KMS-11 (cell line): ENCODE results near the gene RERE.

ENCODE experiments used
- H2AFZ ChIP-seq: fragments of 200-600 bp; sonication (generic); 2 replicates; pipeline ENCODE4 v1.6.1; 2016; ENCODE audit warnings: antibody characterized with exemption, mixed run types, low read depth
- H3K27ac ChIP-seq: fragments of 200-600 bp; sonication (generic); 2 replicates; pipeline ENCODE4 v1.6.1; 2016; ENCODE audit warnings: mild to moderate bottlenecking, mixed run types
- H3K27me3 ChIP-seq: fragments of 200-600 bp; sonication (generic); 2 replicates; pipeline ENCODE4 v1.6.1; 2017; ENCODE audit warnings: mild to moderate bottlenecking, low read depth, mixed run types, moderate library complexity; ENCODE audit not compliant: insufficient read depth
- H3K36me3 ChIP-seq: fragments of 200-600 bp; sonication (generic); 2 replicates; pipeline ENCODE4 v1.6.1; 2017; ENCODE audit warnings: mild to moderate bottlenecking, mixed run types; ENCODE audit not compliant: insufficient read depth
- H3K4me1 ChIP-seq: fragments of 200-600 bp; sonication (generic); 2 replicates; pipeline ENCODE4 v1.6.1; 2016; ENCODE audit warnings: mild to moderate bottlenecking, low read depth, mixed run types; ENCODE audit not compliant: poor library complexity, severe bottlenecking
- H3K4me2 ChIP-seq: fragments of 200-600 bp; sonication (generic); 2 replicates; pipeline ENCODE4 v1.7.0; 2016; ENCODE audit warnings: mild to moderate bottlenecking, mixed run types
- H3K4me3 ChIP-seq: fragments of 200-600 bp; sonication (generic); IDR thresholded peaks from 2 replicates; pipeline ENCODE4 v1.6.1; 2017; ENCODE audit warnings: low read depth, low read length, mixed read lengths; ENCODE audit not compliant: insufficient read depth
- H3K79me2 ChIP-seq: fragments of 200-600 bp; sonication (generic); 2 replicates; pipeline ENCODE4 v1.6.1; 2016; ENCODE audit warnings: low read depth, mixed run types; ENCODE audit not compliant: insufficient read depth
- H3K9ac ChIP-seq: fragments of 200-600 bp; sonication (generic); 2 replicates; pipeline ENCODE4 v1.6.1; 2016; ENCODE audit warnings: mild to moderate bottlenecking, mixed run types
- H4K20me1 ChIP-seq: fragments of 200-600 bp; sonication (generic); 2 replicates; pipeline ENCODE4 v1.6.1; 2016; ENCODE audit warnings: mild to moderate bottlenecking, mixed run types; ENCODE audit not compliant: insufficient read depth
- TF ChIP-seq, protein P1 (sequence below): fragments of 200-600 bp; sonication (generic); conservative IDR thresholded peaks from 2 replicates; pipeline ENCODE4 v1.6.1; 2017; ENCODE audit warnings: low read depth, mild to moderate bottlenecking, antibody characterized with exemption, low read length, moderate library complexity, mixed read lengths

The RERE gene

DNA sequence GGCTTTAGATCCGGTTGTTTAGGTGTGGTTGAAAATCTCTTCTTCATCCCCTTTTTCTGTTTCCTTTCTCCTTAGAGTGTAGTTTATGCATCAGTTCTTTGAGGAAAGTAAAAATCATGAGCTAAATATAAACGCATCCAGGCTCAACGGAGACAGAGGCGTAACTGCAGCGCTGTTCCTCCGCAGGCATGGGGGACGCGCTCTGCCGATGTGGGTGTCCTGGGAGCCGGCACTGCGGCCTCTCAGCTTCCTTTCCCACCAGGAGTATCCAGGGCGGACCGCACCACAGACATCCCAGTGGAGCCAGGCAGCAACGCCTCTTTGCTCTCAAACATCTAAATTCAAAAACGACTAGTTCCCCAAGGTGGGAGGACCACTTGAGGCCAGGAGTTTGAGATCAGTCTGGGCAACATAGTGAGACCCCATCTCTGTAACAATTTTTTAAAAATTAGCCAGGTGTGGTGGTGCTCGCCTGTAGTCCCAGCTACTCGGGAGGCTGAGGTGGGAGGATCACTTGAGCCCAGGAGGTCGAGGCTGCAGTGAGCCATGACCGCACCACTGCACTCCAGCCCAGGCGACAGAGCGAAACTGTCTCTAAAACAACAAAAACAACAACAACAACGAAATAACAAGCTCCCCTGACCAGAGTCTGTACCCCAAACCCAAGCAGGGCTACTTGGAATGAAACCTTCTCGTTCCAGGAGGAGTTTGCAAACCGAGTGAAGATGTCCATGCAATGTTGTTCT lies 483.2 kb downstream of the RERE start:
- Histone ChIP-seq H3K27me3 (no peaks in the 10 kb centered on the region), H4K20me1 (no peaks in the 10 kb centered on the region), H3K36me3 (no peaks in the 10 kb centered on the region), H3K79me2 (no peaks in the 10 kb centered on the region), H3K4me2 (no peak overlapping the region), H3K4me3 (no peak overlapping the region), H3K4me1 (no peaks in the 10 kb centered on the region), H3K9ac (no peak overlapping the region), H2AFZ (no peak overlapping the region), H3K27ac (no peak overlapping the region)
- TF ChIP-seq, protein P1, sequence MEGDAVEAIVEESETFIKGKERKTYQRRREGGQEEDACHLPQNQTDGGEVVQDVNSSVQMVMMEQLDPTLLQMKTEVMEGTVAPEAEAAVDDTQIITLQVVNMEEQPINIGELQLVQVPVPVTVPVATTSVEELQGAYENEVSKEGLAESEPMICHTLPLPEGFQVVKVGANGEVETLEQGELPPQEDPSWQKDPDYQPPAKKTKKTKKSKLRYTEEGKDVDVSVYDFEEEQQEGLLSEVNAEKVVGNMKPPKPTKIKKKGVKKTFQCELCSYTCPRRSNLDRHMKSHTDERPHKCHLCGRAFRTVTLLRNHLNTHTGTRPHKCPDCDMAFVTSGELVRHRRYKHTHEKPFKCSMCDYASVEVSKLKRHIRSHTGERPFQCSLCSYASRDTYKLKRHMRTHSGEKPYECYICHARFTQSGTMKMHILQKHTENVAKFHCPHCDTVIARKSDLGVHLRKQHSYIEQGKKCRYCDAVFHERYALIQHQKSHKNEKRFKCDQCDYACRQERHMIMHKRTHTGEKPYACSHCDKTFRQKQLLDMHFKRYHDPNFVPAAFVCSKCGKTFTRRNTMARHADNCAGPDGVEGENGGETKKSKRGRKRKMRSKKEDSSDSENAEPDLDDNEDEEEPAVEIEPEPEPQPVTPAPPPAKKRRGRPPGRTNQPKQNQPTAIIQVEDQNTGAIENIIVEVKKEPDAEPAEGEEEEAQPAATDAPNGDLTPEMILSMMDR = no peak

DNA sequence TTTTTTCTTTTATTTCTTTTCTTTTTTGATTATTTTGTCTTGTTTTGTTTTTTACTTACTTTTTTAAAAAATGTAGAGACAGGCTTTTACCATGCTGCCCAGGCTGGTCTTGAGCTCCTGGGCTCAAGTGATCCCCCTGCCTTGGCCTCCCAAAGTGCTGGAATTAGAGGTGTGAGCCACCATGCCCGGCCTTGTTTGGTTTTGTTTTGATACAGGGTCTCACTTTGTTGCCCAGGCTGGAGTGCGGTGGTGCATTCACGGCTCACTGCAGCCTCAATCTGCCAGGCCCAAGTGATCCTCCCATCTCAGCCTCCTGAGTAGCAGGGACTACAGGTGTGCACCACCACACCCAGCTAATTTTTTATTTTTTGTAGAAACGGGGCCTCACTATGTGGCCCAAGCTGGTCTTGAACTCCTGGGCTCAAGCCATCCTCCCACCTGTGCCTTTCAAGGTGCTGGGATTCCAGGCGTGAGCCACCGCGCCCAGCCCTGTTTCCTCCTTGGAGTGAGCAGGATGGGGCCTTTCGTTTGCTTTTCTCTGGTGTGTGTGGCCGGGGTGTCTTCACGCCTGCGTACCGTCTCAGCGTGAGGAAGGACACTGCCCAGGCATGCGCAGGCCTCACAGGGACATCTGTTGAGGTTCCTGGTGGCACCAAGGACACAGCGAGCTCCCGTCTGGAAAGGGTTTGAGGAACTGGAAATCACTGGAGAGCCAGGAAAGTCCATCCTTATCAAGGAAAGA lies 484.0 kb downstream of the RERE start:
- no peaks in the 10 kb centered on the region for H3K4me1 ChIP-seq
- no peaks in the 10 kb centered on the region for H4K20me1 ChIP-seq
- H3K9ac ChIP-seq = no peak overlapping the region
- TF ChIP-seq, protein P1 = no peak
- no peak overlapping the region for H2AFZ ChIP-seq
- H3K36me3 ChIP-seq = no peaks in the 10 kb centered on the region
- no peak overlapping the region for H3K4me2 ChIP-seq
- no peak overlapping the region for H3K27ac ChIP-seq
- H3K27me3 ChIP-seq = no peaks in the 10 kb centered on the region
- H3K4me3 ChIP-seq = no peak overlapping the region
- H3K79me2 ChIP-seq = no peaks in the 10 kb centered on the region

DNA sequence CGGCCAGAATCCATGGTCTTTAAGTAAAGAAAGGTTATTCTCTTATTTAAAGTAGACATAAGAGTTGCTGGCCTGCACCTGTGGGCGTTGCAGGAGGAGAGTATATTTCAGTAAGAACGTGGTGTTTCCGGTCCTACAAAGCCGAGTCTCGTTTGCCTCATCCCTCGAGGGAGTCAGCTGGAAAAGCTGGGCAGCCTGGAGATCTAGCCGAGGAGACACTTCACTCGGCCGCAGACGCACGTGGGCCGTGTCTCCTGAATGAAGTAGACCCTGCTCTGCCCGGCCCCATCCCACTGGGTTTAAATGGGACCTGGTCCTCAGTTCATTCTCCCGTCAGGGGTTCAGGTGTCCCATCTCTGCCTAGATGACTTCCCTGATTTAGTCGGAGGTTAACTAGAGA lies 484.6 kb downstream of the RERE start:
- Histone ChIP-seq H3K9ac (no peak overlapping the region), H4K20me1 (no peaks in the 10 kb centered on the region), H3K27me3 (no peaks in the 10 kb centered on the region), H3K36me3 (no peaks in the 10 kb centered on the region), H3K4me3 (no peak overlapping the region), H3K4me1 (no peaks in the 10 kb centered on the region), H3K4me2 (no peak overlapping the region), H2AFZ (no peak overlapping the region), H3K79me2 (no peaks in the 10 kb centered on the region), H3K27ac (no peak overlapping the region)
- TF ChIP-seq, protein P1 = no peak

DNA sequence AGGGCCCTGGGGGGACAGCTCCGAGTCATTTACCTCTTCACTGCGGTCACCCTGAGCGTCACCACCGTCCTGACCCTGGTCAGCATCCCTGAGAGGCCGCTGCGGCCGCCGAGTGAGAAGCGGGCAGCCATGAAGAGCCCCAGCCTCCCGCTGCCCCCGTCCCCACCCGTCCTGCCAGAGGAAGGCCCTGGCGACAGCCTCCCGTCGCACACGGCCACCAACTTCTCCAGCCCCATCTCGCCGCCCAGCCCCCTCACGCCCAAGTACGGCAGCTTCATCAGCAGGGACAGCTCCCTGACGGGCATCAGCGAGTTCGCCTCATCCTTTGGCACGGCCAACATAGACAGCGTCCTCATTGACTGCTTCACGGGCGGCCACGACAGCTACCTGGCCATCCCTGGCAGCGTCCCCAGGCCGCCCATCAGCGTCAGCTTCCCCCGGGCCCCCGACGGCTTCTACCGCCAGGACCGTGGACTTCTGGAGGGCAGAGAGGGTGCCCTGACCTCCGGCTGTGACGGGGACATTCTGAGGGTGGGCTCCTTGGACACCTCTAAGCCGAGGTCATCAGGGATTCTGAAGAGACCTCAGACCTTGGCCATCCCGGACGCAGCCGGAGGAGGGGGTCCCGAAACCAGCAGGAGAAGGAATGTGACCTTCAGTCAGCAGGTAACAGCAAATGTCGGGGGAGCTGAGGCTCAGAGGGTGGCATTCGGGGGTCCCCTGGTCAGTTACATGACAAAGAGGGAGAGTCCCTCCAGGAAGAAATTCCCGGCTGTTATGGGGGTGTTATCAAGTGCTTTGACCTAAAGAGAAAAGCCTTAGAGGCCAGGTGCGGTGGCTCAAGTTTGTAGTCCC lies 486.9 kb downstream of the RERE start:
- no peak overlapping the region for H3K4me2 ChIP-seq
- no peaks in the 10 kb centered on the region for H3K36me3 ChIP-seq
- H4K20me1 ChIP-seq = no peaks in the 10 kb centered on the region
- H3K27ac ChIP-seq = no peak overlapping the region
- no peak overlapping the region for H3K4me3 ChIP-seq
- no peaks in the 10 kb centered on the region for H3K4me1 ChIP-seq
- H3K79me2 ChIP-seq = no peaks in the 10 kb centered on the region
- no peaks in the 10 kb centered on the region for H3K27me3 ChIP-seq
- no peak overlapping the region for H2AFZ ChIP-seq
- H3K9ac ChIP-seq = no peak overlapping the region
- TF ChIP-seq, protein P1 = no peak
